Fibroblast of skin of scalp (primary cell): ENCODE measurements around the gene C6orf163.

ENCODE experiments used
- DNase-seq: peaks from one replicate; pipeline ENCODE4 v3.0.0-alpha.2; 2013

The C6orf163 gene

DNA sequence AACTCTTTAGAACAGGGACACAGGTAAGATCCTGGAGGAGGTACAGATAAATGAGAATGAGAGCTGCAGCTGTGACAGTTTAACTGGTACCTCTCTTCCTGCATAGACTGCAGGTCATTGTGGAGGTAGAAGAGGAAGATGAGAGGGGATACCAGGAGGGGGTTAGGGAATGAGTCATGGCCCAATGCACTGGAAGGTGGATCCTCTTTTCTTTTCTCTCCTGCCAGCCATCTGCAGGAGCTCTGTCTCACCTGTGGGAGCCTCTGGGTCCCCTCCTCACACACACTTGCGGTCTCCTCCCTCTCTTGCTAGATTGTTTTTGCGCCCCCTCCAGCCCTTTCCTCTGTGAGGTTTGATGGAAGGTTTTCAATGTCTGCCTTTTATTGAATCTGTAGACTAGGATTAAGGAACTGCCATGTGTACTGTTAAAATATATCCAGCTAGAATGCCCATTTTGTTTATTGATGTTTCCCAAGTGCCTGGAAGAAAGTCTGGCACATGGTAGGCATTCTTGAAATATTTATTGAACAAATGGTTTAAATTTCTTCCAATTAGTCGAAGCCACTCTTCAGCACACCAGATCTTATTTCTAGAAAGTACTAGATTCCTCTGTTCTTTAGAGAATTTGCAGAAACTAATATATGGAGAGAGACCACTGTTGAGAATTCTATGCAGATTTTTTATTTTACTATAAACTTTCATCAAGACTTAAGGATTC is 13.0 kb downstream of the C6orf163 start:
- DNase-seq = peak; percentile 31

DNA sequence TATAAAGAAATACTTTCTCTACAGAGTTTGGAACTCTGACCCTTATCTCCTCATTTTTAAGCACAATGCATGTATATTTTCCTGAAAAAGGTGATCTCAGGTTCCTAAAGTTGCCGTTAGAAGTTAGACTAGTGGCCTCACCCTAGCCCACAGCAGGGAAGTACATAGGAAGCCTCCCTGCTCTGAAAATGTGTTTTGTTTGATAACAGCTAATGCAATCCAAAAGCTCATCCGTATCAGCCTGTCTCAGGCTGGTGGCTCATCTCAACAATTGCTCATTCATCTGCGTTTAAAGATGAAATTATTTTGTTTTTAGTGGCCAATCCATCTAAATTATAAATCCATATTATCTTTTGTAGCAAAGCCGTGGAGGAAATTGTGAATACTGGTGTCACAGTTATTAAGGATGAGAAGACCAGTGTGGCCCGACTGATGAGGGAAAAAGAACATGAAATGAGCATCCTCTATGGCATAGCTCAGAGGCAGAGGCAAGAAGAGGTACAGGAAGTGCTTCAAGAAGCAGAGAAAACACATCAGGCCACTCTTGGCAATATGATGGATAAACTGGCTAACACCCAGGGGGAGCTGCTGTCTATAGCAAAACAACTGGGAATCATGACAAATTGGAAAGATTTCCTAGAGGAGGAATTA is 20.1 kb downstream of the C6orf163 start:
- no peak for DNase-seq

DNA sequence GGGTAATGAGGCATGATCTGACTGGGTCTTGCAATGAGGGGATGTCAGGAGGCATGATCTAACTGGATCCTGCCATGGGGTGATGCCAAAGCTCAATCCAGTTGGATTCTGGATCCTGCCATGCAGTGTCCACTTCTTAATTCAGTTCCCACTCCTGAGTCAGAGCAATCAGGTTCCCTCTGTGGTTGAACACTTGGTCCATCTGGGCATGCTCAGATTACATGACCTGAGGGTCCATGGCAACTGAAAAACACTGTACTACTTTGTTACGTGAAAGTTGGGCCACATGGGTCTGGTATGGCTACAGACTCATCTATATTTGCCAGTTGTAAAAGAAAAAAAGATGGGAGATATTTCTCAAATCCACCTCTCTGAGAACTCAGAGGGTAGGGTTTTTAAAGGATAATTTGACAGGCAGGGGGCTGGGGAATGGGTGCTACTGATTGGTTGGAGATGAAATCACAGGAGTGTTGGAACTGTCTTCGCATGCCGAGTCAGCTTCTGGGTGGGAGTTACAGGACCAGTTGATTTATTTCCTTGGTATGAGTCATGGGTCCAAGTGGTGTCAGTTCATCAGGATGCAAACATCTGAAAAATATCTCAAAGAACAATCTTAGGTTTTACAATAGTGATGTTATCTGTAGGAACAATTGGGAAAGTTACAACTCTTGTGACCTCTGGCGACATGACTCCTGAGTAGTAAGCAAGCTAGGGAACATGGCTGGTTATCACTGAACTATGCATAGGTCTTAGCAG is 21.6 kb downstream of the C6orf163 start:
- peak; percentile 7 for DNase-seq

DNA sequence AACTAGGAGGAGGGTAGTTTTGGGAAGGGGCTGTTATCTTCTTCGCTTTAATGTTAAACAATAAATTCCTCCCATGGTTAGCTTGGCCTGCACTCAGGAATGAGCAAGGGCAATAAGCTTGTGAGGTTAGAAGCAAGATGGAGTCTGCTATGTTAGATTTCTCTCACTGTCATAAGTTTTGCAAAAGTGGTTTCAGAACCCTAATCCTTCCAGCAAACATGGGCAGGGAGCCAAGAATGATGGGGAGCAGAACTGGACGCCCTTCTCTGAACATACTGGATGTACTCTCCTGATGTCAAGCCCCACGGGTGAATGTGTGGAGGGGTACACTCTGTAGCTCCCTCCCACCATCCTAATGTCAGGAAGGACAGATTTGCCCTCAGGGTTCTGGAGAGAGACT is 22.3 kb downstream of the C6orf163 start:
- no peak for DNase-seq

DNA sequence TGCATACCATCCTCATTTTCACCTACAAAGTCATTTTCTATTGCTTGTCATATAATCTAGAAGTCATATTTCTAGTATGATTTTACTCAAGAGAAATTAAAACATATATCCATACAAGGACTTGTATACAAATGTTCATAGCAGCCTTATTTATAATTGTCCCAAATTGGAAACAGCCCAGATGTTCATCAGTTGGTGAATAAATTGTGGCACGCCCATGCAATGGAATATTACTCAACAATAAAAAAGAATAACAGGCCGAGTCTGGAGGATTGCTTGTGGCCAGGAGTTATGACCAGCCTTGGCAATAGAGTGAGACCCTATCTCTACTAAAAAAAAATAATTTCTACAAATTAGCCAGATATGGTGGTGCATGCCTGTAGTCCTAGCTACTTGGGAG is 28.8 kb downstream of the C6orf163 start:
- DNase-seq = no peak

DNA sequence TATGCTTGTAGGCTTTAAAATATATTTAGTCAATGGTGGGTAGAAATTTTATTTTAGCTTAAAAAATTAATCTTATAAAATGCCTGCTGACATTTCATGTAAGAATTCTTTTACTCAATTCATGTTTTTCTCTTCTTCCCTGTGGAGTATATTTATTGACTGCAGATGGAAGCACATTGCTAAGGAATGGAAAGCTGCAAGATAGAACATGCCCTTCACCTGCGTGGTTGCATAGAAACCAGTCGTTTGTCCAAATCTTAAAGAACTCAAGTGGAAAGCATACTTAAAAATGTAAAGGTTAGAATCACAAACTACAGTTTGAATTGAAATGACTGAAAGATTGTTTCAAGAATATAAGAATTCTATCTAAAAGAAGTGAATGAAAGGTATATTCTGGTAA is 30.7 kb downstream of the C6orf163 start:
- DNase-seq = no peak

DNA sequence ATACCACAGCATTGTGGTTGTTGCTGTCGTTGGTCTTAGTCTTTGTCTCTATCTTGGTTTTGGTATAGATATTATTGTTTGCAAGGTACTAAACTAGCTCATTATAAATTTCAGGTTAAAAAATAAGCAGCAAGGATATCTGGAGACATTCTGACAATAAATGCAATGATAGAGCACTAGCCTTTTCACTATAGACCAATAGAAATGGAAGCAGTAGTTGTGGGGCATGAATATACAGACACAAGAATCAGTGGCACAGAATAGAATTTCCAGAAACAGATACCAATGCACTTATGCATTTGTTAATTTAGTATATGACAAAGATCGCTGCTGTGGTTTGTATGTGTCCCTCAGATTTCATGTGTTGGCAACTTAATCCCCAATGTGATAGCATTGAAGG is 32.0 kb downstream of the C6orf163 start:
- DNase-seq = no peak

DNA sequence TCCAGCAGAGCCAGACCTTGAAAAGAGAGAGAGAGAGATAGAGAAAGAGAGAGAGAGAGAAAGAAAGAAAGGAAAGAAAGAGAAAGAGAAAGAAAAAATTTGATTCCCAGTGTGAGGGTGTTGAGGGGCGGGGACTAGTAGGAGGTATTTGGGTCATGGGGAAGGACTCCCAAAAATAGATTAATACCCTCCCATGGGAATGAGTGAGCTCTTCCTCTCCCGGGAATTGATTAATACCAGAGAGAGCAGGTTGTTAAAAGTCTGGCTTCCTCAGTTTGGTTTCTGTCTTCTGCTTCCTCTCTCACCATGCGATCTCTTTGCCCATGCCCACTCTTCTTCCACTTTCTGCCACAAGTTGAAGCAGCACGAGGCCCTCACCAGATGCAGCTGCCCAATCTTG is 34.3 kb downstream of the C6orf163 start:
- DNase-seq = peak; percentile 6

DNA sequence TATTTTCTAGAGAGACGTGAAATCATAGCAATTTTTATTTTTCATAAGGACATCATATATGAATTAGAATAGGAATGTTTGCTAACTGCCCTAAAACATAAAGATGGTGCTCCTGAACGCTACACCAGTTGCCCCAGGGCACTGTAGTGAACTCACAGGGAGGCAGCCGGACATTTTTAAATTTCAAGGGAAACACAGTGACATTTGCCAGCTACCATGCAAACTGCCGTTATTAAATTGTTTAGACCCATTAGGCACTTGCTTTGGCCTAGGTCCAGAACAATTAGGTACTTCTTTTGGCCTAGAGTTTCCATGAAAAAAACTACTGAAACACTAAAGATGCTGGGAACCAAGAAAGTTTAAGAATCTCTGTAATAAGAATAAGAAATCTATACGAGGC is 38.2 kb downstream of the C6orf163 start:
- DNase-seq = no peak

DNA sequence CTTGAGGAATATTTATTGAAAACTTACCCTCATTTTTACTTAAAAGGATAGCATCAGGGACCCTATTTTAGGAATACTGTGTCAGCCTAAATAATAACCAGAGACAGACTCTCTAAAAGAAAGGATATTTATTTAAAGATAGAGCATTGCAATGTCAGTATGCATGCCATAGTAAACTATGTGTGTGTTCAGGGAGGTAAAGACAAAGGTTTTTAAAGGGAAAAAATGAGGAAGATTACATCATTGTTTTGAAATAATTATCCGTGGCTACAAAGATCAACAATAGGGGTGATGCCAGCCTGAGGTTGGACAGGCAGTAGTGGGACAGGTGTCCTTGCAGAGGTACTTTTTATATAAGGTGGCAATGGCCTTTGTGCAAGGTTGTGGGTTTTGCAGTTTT is 39.4 kb downstream of the C6orf163 start:
- no peak for DNase-seq

DNA sequence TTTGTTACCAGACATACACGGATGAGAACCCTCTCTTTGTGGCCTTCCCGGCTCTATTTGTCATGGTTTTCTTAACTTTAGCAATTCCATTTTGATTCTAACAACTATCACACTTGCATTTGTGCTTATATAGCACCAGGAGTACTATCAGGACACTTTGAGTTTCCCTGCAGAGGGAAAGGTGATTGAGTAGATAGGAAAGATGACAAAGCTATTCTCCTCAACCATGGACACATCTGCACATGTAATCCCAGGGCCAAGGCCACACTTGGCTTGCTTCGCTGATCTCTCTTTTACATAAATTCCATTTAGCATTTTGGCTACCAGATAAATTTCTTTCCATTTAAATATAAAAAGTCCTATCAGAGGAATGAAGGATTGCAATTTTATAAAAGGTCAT is 39.8 kb downstream of the C6orf163 start:
- no peak for DNase-seq

DNA sequence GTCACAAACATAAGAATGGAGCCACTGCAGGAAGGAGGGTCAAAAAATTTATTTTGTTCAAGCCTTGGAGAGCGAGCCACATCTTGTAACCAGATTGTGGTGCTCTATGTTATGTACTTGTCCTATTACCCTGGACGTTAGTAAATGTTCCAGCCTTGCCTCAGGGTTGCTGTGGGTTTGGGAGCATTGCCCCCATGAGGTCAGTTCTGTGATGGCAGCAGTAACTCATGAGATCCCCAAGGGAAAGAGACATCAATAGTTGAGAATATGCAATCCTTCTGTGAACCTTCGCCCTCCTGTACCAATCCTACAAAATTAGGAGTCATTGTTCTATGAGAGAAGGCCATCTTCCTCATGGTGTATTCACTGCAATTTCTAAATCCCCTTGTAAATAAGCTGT is 46.7 kb downstream of the C6orf163 start:
- peak; percentile 35 for DNase-seq

DNA sequence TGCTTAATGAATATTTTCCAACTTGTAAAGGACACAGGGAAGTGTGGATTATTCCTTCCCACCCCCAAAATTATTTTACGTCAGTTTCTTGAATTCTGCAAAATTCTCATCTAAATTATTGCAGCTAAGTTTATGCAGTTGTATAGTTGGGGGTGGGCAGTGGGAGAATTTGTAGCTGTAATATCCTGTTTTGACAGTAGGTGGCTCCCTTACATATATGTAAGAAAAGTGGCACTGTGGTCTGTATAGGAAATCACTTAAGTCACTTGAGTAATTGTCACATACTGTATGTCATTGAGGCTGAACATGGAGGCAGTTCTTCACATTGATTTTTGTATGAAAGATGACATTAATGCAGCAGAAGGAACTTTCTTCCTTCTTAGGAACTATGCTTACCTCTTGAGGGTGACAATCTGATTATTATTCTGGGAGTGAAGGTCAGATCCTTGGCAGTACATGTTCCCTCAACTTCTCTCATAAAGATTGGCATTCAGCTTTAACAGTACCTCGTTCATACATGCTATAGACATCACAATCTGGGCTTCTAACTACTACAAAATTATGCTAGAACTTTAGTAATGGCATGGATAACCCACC is 48.5 kb downstream of the C6orf163 start:
- peak; percentile 68 for DNase-seq

DNA sequence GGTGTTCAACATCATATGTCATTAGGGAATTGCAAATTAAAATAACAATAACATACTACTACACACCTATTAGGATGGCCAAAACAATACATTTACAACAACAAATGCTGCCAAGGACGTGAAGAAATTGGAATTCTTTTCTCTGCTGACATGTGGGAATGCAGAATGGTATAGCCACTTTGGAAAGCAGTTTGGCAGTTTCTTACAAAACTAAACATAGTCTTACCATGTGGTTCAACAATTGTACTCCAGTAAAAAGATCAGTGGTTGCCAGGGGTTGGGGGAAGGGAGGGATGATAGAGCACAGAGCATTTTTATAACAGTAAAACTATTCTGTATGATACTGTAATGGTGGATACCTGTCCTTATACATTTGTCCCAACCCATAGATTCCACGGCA is 50.8 kb downstream of the C6orf163 start:
- DNase-seq = no peak

DNA sequence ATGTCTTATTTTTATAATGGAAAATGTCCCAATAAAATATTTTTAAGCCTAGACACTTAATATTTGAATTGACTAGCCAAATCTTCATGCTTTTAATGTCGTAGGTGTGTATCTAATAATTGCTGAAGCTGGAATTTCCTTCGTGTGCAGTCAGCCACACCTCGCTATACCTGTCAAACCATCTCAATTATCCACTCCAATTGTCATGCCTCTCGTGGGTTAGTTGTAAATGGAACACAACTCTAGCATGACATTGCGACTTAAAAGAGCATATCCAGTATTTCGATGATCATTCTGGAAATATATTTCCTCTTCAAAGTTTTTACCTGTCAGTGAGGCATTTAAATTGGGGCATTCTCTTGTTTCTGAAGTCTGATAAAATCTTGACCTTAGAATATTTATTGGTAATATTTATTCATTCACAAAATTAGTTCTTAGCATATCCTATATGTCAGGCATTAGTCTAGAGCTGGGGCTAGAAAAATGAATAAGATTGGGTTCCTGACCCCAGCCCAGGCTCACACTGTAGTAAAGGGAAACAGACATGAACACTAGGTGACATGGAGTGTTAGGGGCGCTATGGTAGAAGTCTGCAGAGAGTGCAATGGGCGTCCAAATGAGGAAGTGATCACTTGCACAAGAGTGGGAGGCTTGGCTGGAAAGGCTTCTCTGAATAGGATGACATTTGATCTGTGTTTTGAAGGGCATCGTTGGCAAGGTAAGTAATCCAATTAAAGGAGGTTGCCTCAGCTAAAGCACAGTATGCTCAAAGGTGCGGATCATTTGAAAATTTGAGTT is 52.2 kb downstream of the C6orf163 start:
- DNase-seq = no peak

DNA sequence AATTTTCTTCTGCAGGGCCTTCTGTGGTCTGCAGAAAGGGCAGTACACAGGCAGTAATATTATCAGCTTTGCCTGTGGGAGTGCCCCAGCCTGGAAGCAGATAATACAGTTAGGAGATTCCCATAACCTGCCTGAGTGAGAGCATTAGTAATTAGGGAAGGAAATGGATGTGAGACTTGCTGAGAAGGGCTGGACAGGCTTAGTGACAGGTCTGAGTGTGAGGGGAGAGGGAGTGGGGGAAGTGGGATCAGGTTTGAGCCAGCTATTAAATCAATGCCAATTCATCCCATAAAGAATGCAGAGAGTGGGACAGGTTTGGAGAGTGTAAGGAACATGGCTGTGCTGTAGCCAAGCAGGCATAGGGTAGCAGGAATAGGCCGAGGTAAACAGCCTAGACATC is 53.0 kb downstream of the C6orf163 start:
- no peak for DNase-seq

DNA sequence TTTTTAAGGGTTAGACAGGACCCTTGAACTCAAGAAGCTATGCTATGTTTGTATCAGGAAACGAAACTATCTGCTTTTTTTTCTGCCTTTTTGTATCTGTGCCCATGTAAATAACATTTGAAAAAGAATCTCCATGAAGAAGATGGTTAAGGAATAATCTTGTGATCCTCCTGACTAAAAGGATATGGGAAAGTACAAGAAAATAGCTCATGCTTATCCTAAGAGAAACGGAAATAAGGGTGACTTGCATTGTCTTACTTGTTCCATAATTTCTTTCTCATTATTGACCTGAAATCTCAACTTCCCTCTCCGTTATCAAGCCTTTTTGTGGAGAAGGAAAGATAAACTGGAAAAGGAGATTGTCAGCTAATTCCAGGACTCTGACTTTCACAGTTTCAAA is 57.2 kb downstream of the C6orf163 start:
- no peak for DNase-seq

DNA sequence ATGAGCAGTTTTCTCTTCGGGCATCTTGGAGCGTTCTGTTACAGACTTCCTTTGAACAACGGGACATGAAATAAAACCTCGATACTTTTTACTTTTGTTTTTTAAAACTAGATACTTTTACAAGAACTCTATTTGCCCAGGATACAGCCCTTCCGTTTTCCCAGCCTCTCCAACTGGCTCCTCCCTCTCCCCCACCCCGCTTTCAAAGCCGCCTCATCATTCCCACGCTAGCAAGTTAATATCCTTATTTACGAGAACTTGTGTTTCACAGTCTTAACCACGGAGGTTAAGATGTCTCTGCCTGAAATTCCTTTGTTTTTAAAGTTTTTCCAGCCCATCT is 62.9 kb downstream of the C6orf163 start:
- peak; percentile 48 for DNase-seq

DNA sequence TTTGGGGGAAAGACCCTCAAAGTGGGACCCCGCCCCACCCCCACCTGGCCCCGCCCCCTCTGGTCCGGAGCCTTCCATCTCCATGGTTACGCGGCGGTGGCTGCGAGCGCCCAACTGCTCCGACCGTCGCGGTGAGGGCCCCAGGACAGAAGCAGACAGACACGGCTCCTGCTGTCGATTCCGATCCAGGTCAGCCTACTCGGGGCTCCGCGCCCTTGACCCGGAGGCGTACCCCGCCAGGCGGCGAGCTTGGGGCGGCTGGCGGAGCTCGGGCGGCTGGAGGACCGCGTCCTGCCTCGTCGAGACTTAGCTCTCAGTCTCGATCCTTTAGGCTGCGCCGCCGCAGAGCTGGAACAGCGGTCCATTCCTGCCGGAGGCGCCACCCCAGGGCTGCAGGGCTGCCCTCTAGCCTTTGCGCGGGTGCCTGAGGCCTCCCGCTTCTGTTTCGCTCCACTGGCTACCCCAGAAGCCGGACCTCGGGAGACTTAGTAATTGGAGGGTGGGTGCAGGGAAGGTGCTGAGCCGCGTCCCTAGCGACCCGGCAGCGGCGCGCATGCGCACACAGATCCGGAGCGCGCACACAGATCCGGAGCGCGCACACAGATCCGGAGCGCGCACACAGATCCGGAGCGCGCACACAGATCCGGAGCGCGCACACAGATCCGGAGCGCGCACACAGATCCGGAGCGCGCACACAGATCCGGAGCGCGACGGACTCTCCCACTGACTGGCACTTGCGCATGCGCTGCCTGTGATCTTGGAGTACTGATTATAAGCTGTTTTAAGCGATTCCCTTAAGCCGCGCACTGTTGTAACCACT is 63.5 kb downstream of the C6orf163 start, which contains the start of gene CFAP206:
Gene CFAP206 (plus strand): TSS at position 72 of the 820 bp plus-strand sequence. CDS start 1,868 bp downstream, outside the sequence.
- DNase-seq = peak; percentile 80

DNA sequence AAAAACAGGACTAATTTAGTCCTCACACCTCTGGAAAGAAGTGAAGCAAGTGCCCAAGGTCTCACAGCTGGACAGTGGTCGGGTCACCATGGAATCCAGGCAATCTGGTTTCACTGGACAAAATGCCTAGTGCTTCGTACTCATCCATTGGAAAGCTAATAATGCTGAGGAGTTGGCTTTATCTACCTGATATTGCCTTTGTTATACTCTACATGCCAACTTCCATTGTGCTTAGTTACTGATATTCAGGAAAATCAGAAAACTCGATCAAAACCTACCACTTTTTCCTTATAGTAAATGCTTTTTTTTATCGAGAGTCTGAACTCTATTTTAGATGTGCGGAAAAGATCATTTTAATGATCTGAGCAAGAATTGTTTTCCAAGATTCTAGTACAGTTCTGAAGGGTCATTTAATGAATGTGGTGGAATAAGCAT is 64.1 kb downstream of the C6orf163 start:
- no peak for DNase-seq
